ENCODE data around the gene TNS1. TPM values are rescaled to one million over a fixed set of nuclear protein-coding genes. Genes with fewer than 3 reads are reported as not detected.
"Not testable (repeated sequence)": the region's sequence is repeated elsewhere in the genome, so short reads cannot be mapped to it uniquely, and the experiment has no call there.

The TNS1 gene
- total RNA-seq, 1 donor from 2014 or later, result 0.91 TPM

- H3K4me3 Mint-ChIP-seq (ENCODE audit: low read depth); H3K36me3 Mint-ChIP-seq (ENCODE audit: low read depth); H3K27ac Mint-ChIP-seq; H3K9me3 Mint-ChIP-seq; H3K27me3 Mint-ChIP-seq (ENCODE audit: low read depth); intact Hi-C loops (cut with micrococcal nuclease); H3K4me1 Mint-ChIP-seq (ENCODE audit: low read depth); DNase-seq (ENCODE audit: low spot score): not testable (repeated sequence)
Observed at GRCh38 chr2:218018842-218019125, 16.0 kb upstream of the TNS1 start.

GRCh38 chr2:218017211-218018053 lies 14.6 kb upstream of the TNS1 start:
- no peaks in the 10 kb centered on the region for H3K4me1 Mint-ChIP-seq (ENCODE audit: low read depth)
- peaks cover 11% of the 10 kb centered on the region for H3K27me3 Mint-ChIP-seq (ENCODE audit: low read depth)
- intact Hi-C loops (cut with micrococcal nuclease), result no loop called here
- H3K27ac Mint-ChIP-seq, result no peak overlapping the region
- no peak for DNase-seq (ENCODE audit: low spot score)
- no peaks in the 10 kb centered on the region for H3K36me3 Mint-ChIP-seq (ENCODE audit: low read depth)
- H3K4me3 Mint-ChIP-seq (ENCODE audit: low read depth), result no peak overlapping the region
- no peaks in the 10 kb centered on the region for H3K9me3 Mint-ChIP-seq

GRCh38 chr2:218016810-218017209 lies 14.0 kb upstream of the TNS1 start:
- Mint-ChIP-seq H3K9me3 (no peaks in the 10 kb centered on the region), H3K27me3 (ENCODE audit: low read depth) (peaks cover 17% of the 10 kb centered on the region), H3K36me3 (ENCODE audit: low read depth) (no peaks in the 10 kb centered on the region), H3K4me3 (ENCODE audit: low read depth) (no peak overlapping the region), H3K27ac (no peak overlapping the region), H3K4me1 (ENCODE audit: low read depth) (no peaks in the 10 kb centered on the region)
- intact Hi-C loops (cut with micrococcal nuclease), result no loop called here
- no peak for DNase-seq (ENCODE audit: low spot score)

- H3K9me3 Mint-ChIP-seq, result no peaks in the 10 kb centered on the region
- H3K27ac Mint-ChIP-seq, result no peak overlapping the region
- H3K27me3 Mint-ChIP-seq (ENCODE audit: low read depth), result peaks cover 25% of the 10 kb centered on the region
- no peak overlapping the region for H3K4me3 Mint-ChIP-seq (ENCODE audit: low read depth)
- H3K36me3 Mint-ChIP-seq (ENCODE audit: low read depth), result no peaks in the 10 kb centered on the region
- DNase-seq (ENCODE audit: low spot score), result no peak
- intact Hi-C loops (cut with micrococcal nuclease), result no loop called here
- H3K4me1 Mint-ChIP-seq (ENCODE audit: low read depth), result peaks cover 2% of the 10 kb centered on the region
Observed at GRCh38 chr2:218015586-218016521, 13.1 kb upstream of the TNS1 start.

- Mint-ChIP-seq H3K27me3 (ENCODE audit: low read depth) (peaks cover 29% of the 10 kb centered on the region), H3K4me1 (ENCODE audit: low read depth) (peaks cover 5% of the 10 kb centered on the region), H3K36me3 (ENCODE audit: low read depth) (no peaks in the 10 kb centered on the region), H3K9me3 (no peaks in the 10 kb centered on the region), H3K4me3 (ENCODE audit: low read depth) (no peak overlapping the region), H3K27ac (no peak overlapping the region)
- intact Hi-C loops (cut with micrococcal nuclease), result no loop called here
- DNase-seq (ENCODE audit: low spot score), result no peak
Observed at GRCh38 chr2:218014706-218015585, 12.2 kb upstream of the TNS1 start.

- Mint-ChIP-seq H3K4me3 (ENCODE audit: low read depth) (no peak overlapping the region), H3K27me3 (ENCODE audit: low read depth) (peaks cover 39% of the 10 kb centered on the region), H3K36me3 (ENCODE audit: low read depth) (no peaks in the 10 kb centered on the region), H3K27ac (no peak overlapping the region), H3K4me1 (ENCODE audit: low read depth) (peaks cover 5% of the 10 kb centered on the region), H3K9me3 (no peaks in the 10 kb centered on the region)
- DNase-seq (ENCODE audit: low spot score), result no peak
- intact Hi-C loops (cut with micrococcal nuclease), result no loop called here
Observed at GRCh38 chr2:218013289-218013688, 10.5 kb upstream of the TNS1 start.

- no peaks in the 10 kb centered on the region for H3K9me3 Mint-ChIP-seq
- DNase-seq (ENCODE audit: low spot score), result no peak
- H3K36me3 Mint-ChIP-seq (ENCODE audit: low read depth), result no peaks in the 10 kb centered on the region
- peaks cover 5% of the 10 kb centered on the region for H3K4me1 Mint-ChIP-seq (ENCODE audit: low read depth)
- H3K4me3 Mint-ChIP-seq (ENCODE audit: low read depth), result no peak overlapping the region
- H3K27ac Mint-ChIP-seq, result no peak overlapping the region
- intact Hi-C loops (cut with micrococcal nuclease), result no loop called here
- H3K27me3 Mint-ChIP-seq (ENCODE audit: low read depth), result peaks cover 43% of the 10 kb centered on the region
Observed at GRCh38 chr2:218012284-218012683, 9.5 kb upstream of the TNS1 start.

GRCh38 chr2:218011653-218012040 lies 8.9 kb upstream of the TNS1 start:
- Mint-ChIP-seq H3K27me3 (ENCODE audit: low read depth) (peaks cover 43% of the 10 kb centered on the region), H3K27ac (no peak overlapping the region), H3K9me3 (no peaks in the 10 kb centered on the region), H3K36me3 (ENCODE audit: low read depth) (no peaks in the 10 kb centered on the region), H3K4me3 (ENCODE audit: low read depth) (no peak overlapping the region), H3K4me1 (ENCODE audit: low read depth) (peaks cover 5% of the 10 kb centered on the region)
- no peak for DNase-seq (ENCODE audit: low spot score)
- intact Hi-C loops (cut with micrococcal nuclease), result no loop called here

- Mint-ChIP-seq H3K27me3 (ENCODE audit: low read depth) (peaks cover 43% of the 10 kb centered on the region), H3K4me3 (ENCODE audit: low read depth) (peak overlapping the region; percentile 9)
- intact Hi-C loops (cut with micrococcal nuclease), result no loop called here
Observed at GRCh38 chr2:218010984-218011652, 8.3 kb upstream of the TNS1 start.

GRCh38 chr2:218010140-218010983 lies 7.6 kb upstream of the TNS1 start:
- no peaks in the 10 kb centered on the region for H3K36me3 Mint-ChIP-seq (ENCODE audit: low read depth)
- peaks cover 6% of the 10 kb centered on the region for H3K4me1 Mint-ChIP-seq (ENCODE audit: low read depth)
- H3K9me3 Mint-ChIP-seq, result no peaks in the 10 kb centered on the region
- no peak for DNase-seq (ENCODE audit: low spot score)
- H3K27ac Mint-ChIP-seq, result no peak overlapping the region
- H3K27me3 Mint-ChIP-seq (ENCODE audit: low read depth), result peaks cover 46% of the 10 kb centered on the region
- intact Hi-C loops (cut with micrococcal nuclease), result no loop called here
- H3K4me3 Mint-ChIP-seq (ENCODE audit: low read depth), result peak overlapping the region; percentile 9

More at GRCh38 chr2:218010984-218011652, 8.3 kb upstream of the TNS1 start:
- Mint-ChIP-seq H3K27ac (no peak overlapping the region), H3K4me1 (ENCODE audit: low read depth) (peaks cover 5% of the 10 kb centered on the region), H3K36me3 (ENCODE audit: low read depth) (no peaks in the 10 kb centered on the region), H3K9me3 (no peaks in the 10 kb centered on the region)
- no peak for DNase-seq (ENCODE audit: low spot score)

GRCh38 chr2:218009765-218010139 lies 7.0 kb upstream of the TNS1 start:
- Mint-ChIP-seq H3K4me3 (ENCODE audit: low read depth) (no peak overlapping the region), H3K36me3 (ENCODE audit: low read depth) (no peaks in the 10 kb centered on the region), H3K27ac (no peak overlapping the region), H3K27me3 (ENCODE audit: low read depth) (peaks cover 47% of the 10 kb centered on the region), H3K9me3 (no peaks in the 10 kb centered on the region), H3K4me1 (ENCODE audit: low read depth) (peaks cover 7% of the 10 kb centered on the region)
- intact Hi-C loops (cut with micrococcal nuclease), result no loop called here
- no peak for DNase-seq (ENCODE audit: low spot score)
